Right lung (tissue), 5 donors: ENCODE results near the gene COL9A1. TPM values are rescaled to one million over a fixed set of nuclear protein-coding genes. Genes with fewer than 3 reads are reported as not detected.

Experiments
- DNase-seq, 2 donors: peaks; one replicate each; pipeline ENCODE4 v3.0.0-alpha.2; 2013
- polyA plus RNA-seq, 5 donors: library from polyadenylated mRNA; unstranded; fragments of 120-200 nt; gene quantifications; one replicate each; pipeline versions ENCODE4 v1.2.1 to v1.2.3, GENCODE V29; 2013; ENCODE audit warnings: inconsistent platforms in 1 of 5, low replicate concordance in 1 of 5; ENCODE audit not compliant: insufficient read length in 5 of 5, insufficient read depth in 1 of 5

Gene COL9A1
- polyA plus RNA-seq, 5 donors = 1.1 to 2.3 (median 1.4) TPM

- no peak for DNase-seq
Measured at GRCh38 chr6:70175770-70176169, 127.1 kb downstream of the COL9A1 start.

GRCh38 chr6:70172252-70172651, 130.6 kb downstream of the COL9A1 start:
- DNase-seq = no peak

GRCh38 chr6:70171236-70171635, 131.6 kb downstream of the COL9A1 start:
- DNase-seq = no peak

- DNase-seq = no peak
Measured at GRCh38 chr6:70168681-70169377, 134.1 kb downstream of the COL9A1 start.

Other genes with a start within 250 kb of the COL9A1 start
- gene FAM135A, start 110.4 kb upstream of the COL9A1 start, polyA plus RNA-seq = 10 to 100 TPM; 20.2 to 35.1 (median 24.8) TPM